Ishikawa (cell line): ENCODE results near the gene ARHGEF7.

Experiments used
- CEBPB ChIP-seq: IDR thresholded peaks from 2 replicates; pipeline ENCODE4 v1.6.1; 2012
- NFIC ChIP-seq: IDR thresholded peaks from 2 replicates; pipeline ENCODE4 v1.6.1; 2012
- RAD21 ChIP-seq: IDR thresholded peaks from 2 replicates; pipeline ENCODE4 v1.6.1; 2012; ENCODE audit warnings: low read depth
- TCF12 ChIP-seq: IDR thresholded peaks from 2 replicates; pipeline ENCODE4 v1.6.1; 2012; ENCODE audit warnings: low read depth
- YY1 ChIP-seq: IDR thresholded peaks from 2 replicates; pipeline ENCODE4 v1.6.1; 2012; ENCODE audit warnings: low read depth
- ZBTB7A ChIP-seq: IDR thresholded peaks from 2 replicates; pipeline ENCODE4 v1.6.1; 2012; ENCODE audit warnings: low read depth
- TF ChIP-seq, protein P1 (sequence below): IDR thresholded peaks from 2 replicates; pipeline ENCODE4 v1.6.1; 2012
- TF ChIP-seq, protein P2 (sequence below): IDR thresholded peaks from 2 replicates; pipeline ENCODE4 v1.6.1; 2012; ENCODE audit warnings: low read depth, mild to moderate bottlenecking

GRCh38 chr13:111153977-111154332 is 38.8 kb downstream of the ARHGEF7 start:
- TF ChIP-seq RAD21 (no peak), YY1 (no peak), TCF12 (no peak), CEBPB (no peak), NFIC (no peak), ZBTB7A (no peak)
- TF ChIP-seq, protein P1, sequence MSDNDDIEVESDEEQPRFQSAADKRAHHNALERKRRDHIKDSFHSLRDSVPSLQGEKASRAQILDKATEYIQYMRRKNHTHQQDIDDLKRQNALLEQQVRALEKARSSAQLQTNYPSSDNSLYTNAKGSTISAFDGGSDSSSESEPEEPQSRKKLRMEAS, result no peak
- TF ChIP-seq, protein P2, sequence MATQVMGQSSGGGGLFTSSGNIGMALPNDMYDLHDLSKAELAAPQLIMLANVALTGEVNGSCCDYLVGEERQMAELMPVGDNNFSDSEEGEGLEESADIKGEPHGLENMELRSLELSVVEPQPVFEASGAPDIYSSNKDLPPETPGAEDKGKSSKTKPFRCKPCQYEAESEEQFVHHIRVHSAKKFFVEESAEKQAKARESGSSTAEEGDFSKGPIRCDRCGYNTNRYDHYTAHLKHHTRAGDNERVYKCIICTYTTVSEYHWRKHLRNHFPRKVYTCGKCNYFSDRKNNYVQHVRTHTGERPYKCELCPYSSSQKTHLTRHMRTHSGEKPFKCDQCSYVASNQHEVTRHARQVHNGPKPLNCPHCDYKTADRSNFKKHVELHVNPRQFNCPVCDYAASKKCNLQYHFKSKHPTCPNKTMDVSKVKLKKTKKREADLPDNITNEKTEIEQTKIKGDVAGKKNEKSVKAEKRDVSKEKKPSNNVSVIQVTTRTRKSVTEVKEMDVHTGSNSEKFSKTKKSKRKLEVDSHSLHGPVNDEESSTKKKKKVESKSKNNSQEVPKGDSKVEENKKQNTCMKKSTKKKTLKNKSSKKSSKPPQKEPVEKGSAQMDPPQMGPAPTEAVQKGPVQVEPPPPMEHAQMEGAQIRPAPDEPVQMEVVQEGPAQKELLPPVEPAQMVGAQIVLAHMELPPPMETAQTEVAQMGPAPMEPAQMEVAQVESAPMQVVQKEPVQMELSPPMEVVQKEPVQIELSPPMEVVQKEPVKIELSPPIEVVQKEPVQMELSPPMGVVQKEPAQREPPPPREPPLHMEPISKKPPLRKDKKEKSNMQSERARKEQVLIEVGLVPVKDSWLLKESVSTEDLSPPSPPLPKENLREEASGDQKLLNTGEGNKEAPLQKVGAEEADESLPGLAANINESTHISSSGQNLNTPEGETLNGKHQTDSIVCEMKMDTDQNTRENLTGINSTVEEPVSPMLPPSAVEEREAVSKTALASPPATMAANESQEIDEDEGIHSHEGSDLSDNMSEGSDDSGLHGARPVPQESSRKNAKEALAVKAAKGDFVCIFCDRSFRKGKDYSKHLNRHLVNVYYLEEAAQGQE, result no peak
